Activated naive CD8-positive, alpha-beta T cell treated with anti-CD3 and anti-CD28 coated beads, Interleukin-2, amount 10 ng/mL, durations not matched to agents 7 days and 5 days (primary cell): ENCODE results near the gene PPTC7. TPM values are rescaled to one million over a fixed set of nuclear protein-coding genes. Genes with fewer than 3 reads are reported as not detected.
"Not testable (repeated sequence)": the region's sequence is repeated elsewhere in the genome, so short reads cannot be mapped to it uniquely, and the experiment has no call there.

Source experiments
- ATAC-seq: fragments of 150-1000 bp; cut with Tn5 transposase; one replicate; pipeline ENCODE4 v1.10.0; 2021; ENCODE audit warnings: low read depth, moderate library complexity
- POLR2A ChIA-PET: fragments of 350-600 bp; sonication (Branson Sonifier 250); formaldehyde crosslinking; loops from one replicate; lab custom pipeline; 2021; ENCODE audit warnings: antibody characterized with exemption; lab: Charles Lee
- DNase-seq: peaks from one replicate; pipeline ENCODE4 v3.0.0; 2021
- H3K27ac Mint-ChIP-seq: one replicate; pipeline ENCODE4 v1.8.0; 2022; ENCODE audit warnings: mild to moderate bottlenecking, mixed read lengths
- H3K27me3 Mint-ChIP-seq: one replicate; pipeline ENCODE4 v1.8.0; 2022; ENCODE audit warnings: mild to moderate bottlenecking, moderate library complexity, mixed read lengths
- H3K36me3 Mint-ChIP-seq: one replicate; pipeline ENCODE4 v1.8.0; 2021; ENCODE audit warnings: mild to moderate bottlenecking, mixed read lengths
- H3K4me1 Mint-ChIP-seq: one replicate; pipeline ENCODE4 v1.8.0; 2021; ENCODE audit warnings: mixed read lengths
- H3K4me3 Mint-ChIP-seq: one replicate; pipeline ENCODE4 v1.8.0; 2022; ENCODE audit warnings: mild to moderate bottlenecking, moderate library complexity, mixed read lengths
- H3K9me3 Mint-ChIP-seq: one replicate; pipeline ENCODE4 v1.8.0; 2021; ENCODE audit warnings: mixed read lengths
- total RNA-seq, 2 experiments: library from RNA; stranded (reverse); gene quantifications; one replicate each; pipeline ENCODE4 v1.2.3, GENCODE V29; 2021

PPTC7 gene
- total RNA-seq, 2 experiments from 2014 or later, result 28.3 to 30.0 TPM

- POLR2A ChIA-PET, result interaction anchor here (0.9 to 1.1 kb wide), 2 partner anchors 9 to 39 kb away, joined by 3 to 7 read pairs; no protein-coding TSS in a partner anchor
- H3K36me3 Mint-ChIP-seq, result peaks cover 22% of the 10 kb centered on the region
- H3K9me3 Mint-ChIP-seq, result peaks cover 7% of the 10 kb centered on the region
- no peak for DNase-seq
- ATAC-seq, result no peak
- no peak overlapping the region for H3K27ac Mint-ChIP-seq
- no peaks in the 10 kb centered on the region for H3K27me3 Mint-ChIP-seq
- H3K4me1 Mint-ChIP-seq, result peaks cover 39% of the 10 kb centered on the region
- no peak overlapping the region for H3K4me3 Mint-ChIP-seq
Measured at GRCh38 chr12:110565894-110566871, 16.9 kb downstream of the PPTC7 start.

DNA sequence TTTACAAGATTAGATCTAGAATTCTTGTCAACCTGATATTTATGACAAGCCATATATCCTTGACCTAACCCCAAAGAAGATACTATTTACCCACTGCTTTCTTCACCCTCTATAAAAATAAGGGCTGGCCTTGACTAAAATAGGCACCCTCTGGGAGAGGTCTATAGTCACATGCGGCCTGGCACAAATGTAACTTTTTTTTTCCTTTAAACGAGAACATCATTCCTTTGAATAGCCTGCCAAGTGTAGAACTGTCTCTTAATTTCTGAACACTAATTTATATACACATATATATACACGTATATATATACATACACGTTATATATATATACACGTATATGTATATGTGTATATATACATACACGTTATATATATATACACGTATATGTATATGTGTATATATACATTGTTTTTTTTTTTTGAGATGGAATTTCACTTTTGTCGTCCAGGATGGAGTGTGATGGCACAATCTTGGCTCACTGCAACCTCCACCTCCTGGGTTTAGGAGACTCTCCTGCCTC, 18.6 kb downstream of the PPTC7 start:
- no peak overlapping the region for H3K27ac Mint-ChIP-seq
- H3K27me3 Mint-ChIP-seq, result no peaks in the 10 kb centered on the region
- H3K4me3 Mint-ChIP-seq, result no peak overlapping the region
- DNase-seq, result no peak
- H3K36me3 Mint-ChIP-seq, result peaks cover 16% of the 10 kb centered on the region
- POLR2A ChIA-PET, result no interaction called here
- H3K4me1 Mint-ChIP-seq, result peaks cover 36% of the 10 kb centered on the region
- H3K9me3 Mint-ChIP-seq, result peaks cover under 1% of the 10 kb centered on the region
- ATAC-seq, result no peak

DNA sequence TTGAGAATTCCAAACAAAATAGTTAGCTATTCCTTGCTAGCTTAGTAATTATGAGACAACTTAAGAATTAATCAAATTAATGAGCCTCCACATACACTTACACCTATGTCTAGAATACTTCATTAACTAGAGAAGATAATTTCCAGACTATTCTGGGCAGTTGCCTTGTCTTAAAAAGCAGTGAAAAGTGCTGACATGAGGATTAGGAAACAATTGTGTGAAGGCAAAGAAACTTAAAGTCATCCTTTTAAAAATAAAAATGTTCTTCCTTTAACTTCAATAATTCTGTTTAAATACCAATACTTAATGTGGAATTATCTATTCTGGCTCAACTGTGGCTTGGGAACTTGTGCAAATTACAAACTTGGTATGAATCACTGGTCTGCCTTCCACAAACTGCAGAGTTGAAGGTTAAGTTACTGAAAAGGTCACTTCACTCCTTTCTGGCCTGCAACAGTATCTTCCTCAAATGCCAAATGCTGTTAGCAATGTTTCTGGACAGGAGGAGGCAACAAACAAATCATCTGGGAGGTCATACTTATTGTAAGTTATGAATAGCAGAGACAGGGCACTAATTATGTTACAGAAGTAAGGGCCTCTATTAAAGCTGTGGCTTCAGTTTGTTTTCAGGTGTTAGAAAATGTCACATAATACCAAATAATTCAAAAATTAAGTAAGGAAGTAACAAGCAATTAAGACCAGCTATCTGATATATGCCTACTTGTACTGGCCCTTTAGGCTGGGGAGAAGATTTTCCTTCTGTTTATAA, 19.2 kb downstream of the PPTC7 start:
- Mint-ChIP-seq H3K27me3 (no peaks in the 10 kb centered on the region), H3K36me3 (peaks cover 12% of the 10 kb centered on the region), H3K27ac (peak overlapping the region; percentile 70), H3K4me1 (peaks cover 36% of the 10 kb centered on the region), H3K4me3 (no peak overlapping the region), H3K9me3 (no peaks in the 10 kb centered on the region)
- DNase-seq, result no peak
- POLR2A ChIA-PET, result interaction anchor here (0.7 to 1.3 kb wide), 2 partner anchors 12 to 95 kb away, joined by 3 to 8 read pairs; partner anchors contain the start of gene FAM216A
- ATAC-seq, result no peak

- Mint-ChIP-seq H3K4me3 (peak overlapping the region; percentile 76), H3K4me1 (peaks cover 38% of the 10 kb centered on the region), H3K27ac (peak overlapping the region; percentile 89), H3K36me3 (peaks cover 11% of the 10 kb centered on the region)
- peak; percentile 77 for ATAC-seq
- H3K9me3 Mint-ChIP-seq, H3K27me3 Mint-ChIP-seq, DNase-seq: not testable (repeated sequence)
- POLR2A ChIA-PET, result interaction anchor here (1.2 to 1.3 kb wide), 2 partner anchors 14 to 23 kb away, joined by 6 to 8 read pairs; no protein-coding TSS in a partner anchor
Measured at GRCh38 chr12:110562386-110562785, 20.7 kb downstream of the PPTC7 start.

GRCh38 chr12:110561471-110562201, 21.5 kb downstream of the PPTC7 start:
- POLR2A ChIA-PET, result interaction anchor here (1.2 kb wide), 2 partner anchors 24 kb away, joined by 3 to 6 read pairs; no protein-coding TSS in a partner anchor
- ATAC-seq, result no peak
- Mint-ChIP-seq H3K9me3 (peaks cover 2% of the 10 kb centered on the region), H3K27ac (peak overlapping the region; percentile 78), H3K27me3 (no peaks in the 10 kb centered on the region), H3K36me3 (peaks cover 13% of the 10 kb centered on the region), H3K4me3 (peak overlapping the region; percentile 64), H3K4me1 (peaks cover 34% of the 10 kb centered on the region)
- DNase-seq, result no peak

DNA sequence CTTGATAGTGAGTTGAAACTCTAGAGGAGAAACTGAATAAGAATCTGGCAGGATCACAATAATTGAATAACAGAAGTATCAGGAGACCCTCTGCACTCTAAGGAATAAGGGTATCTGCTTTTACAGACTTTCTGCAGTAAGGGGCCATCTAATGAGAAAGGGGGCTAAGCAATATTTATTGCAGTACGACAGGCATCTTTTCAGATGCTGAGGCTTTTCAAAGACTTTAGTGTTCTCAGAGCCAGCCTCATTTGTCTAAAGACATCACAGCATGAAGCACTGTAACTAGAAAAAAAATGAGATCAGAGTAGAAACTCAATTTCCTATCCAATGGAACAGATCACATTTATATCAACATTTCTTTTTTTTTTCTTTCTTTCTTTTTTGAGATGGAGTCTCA, 22.2 kb downstream of the PPTC7 start:
- ATAC-seq (no peak), DNase-seq (no peak)
- no peaks in the 10 kb centered on the region for H3K27me3 Mint-ChIP-seq
- no peak overlapping the region for H3K4me3 Mint-ChIP-seq
- peaks cover 2% of the 10 kb centered on the region for H3K9me3 Mint-ChIP-seq
- H3K4me1 Mint-ChIP-seq, result peaks cover 32% of the 10 kb centered on the region
- no peak overlapping the region for H3K27ac Mint-ChIP-seq
- peaks cover 13% of the 10 kb centered on the region for H3K36me3 Mint-ChIP-seq
- POLR2A ChIA-PET, result interaction anchor here (1.2 kb wide), 1 partner anchor 24 kb away, joined by 3 read pairs; no protein-coding TSS in a partner anchor

- ATAC-seq (no peak), DNase-seq (no peak)
- Mint-ChIP-seq H3K36me3 (peaks cover 13% of the 10 kb centered on the region), H3K27ac (no peak overlapping the region), H3K9me3 (peaks cover 2% of the 10 kb centered on the region), H3K4me1 (peaks cover 31% of the 10 kb centered on the region), H3K4me3 (no peak overlapping the region), H3K27me3 (no peaks in the 10 kb centered on the region)
- POLR2A ChIA-PET, result interaction anchor here (0.7 to 1.2 kb wide), 2 partner anchors 25 to 56 kb away, joined by 3 to 4 read pairs; no protein-coding TSS in a partner anchor
Measured at GRCh38 chr12:110560048-110560447, 23.1 kb downstream of the PPTC7 start.

GRCh38 chr12:110558945-110559344, 24.2 kb downstream of the PPTC7 start:
- H3K4me1 Mint-ChIP-seq, result peaks cover 29% of the 10 kb centered on the region
- H3K9me3 Mint-ChIP-seq, DNase-seq, H3K27ac Mint-ChIP-seq, H3K27me3 Mint-ChIP-seq, POLR2A ChIA-PET, H3K4me3 Mint-ChIP-seq, ATAC-seq: not testable (repeated sequence)
- H3K36me3 Mint-ChIP-seq, result peaks cover 13% of the 10 kb centered on the region

- Mint-ChIP-seq H3K9me3 (peaks cover 2% of the 10 kb centered on the region), H3K4me1 (peaks cover 22% of the 10 kb centered on the region), H3K27ac (no peak overlapping the region), H3K36me3 (peaks cover 13% of the 10 kb centered on the region), H3K27me3 (no peaks in the 10 kb centered on the region), H3K4me3 (no peak overlapping the region)
- DNase-seq (no peak), ATAC-seq (no peak)
- POLR2A ChIA-PET, result no interaction called here
Measured at GRCh38 chr12:110557300-110557699, 25.8 kb downstream of the PPTC7 start.

DNA sequence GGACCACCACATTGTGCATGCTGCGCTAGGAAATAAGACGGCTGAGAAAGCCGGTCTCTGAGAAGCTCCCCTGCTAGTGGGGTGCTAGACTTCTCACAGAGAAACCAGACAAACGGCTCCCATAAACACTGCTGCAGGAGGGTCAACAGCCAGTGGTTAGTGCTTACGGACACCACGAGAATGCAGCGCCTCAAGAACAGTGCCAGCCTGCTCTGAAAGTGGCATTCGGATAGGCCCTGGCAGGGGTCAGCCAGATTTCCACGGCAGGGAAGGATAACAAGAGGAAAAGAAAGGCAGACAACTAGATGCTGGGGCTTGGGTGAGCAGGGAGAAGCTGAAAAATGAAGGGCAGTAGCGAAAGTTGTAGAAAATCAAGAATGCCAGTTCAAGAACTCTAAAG, 26.4 kb downstream of the PPTC7 start:
- Mint-ChIP-seq H3K9me3 (peaks cover 2% of the 10 kb centered on the region), H3K4me1 (peaks cover 22% of the 10 kb centered on the region), H3K4me3 (no peak overlapping the region), H3K27me3 (no peaks in the 10 kb centered on the region), H3K27ac (no peak overlapping the region), H3K36me3 (peaks cover 11% of the 10 kb centered on the region)
- ATAC-seq (no peak), DNase-seq (no peak)
- POLR2A ChIA-PET, result no interaction called here

DNA sequence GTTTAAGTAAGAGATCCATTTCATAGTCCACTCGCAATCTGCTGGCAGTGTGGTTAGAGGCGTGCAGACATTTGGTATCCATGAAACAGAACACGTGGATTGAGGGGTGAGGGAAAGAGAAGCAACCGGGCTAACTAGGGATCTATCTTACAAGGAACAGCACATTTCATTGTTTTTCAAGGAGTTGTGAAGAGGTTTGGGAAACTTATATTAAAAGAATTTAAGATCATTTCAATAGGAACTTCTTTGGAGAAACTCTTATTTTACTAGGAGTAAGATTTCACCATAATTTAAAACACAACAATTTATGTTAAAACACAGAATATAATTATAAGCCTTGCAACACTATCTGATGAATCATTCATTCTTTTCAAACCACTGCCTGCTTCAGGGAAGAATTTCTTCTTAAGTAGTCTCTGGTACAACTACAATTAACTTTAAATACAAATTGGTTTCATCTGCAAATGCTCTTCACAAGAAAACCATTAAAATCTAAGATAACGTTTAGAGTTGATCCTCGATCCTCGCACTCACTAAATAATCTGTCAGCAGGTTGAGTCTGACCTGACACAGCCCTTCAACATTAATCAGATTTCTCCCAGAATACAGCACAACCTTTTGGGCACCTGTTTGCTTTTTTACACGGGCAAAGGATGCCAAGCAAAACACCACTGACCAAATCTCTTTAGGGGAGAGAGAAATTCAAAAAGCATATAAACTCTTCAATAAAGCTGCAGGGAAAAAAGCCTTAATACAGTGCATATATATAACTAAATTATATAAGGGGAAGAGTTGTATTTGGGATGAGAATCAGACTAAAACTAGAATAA, 27.3 kb downstream of the PPTC7 start:
- no peak for DNase-seq
- H3K27me3 Mint-ChIP-seq, result no peaks in the 10 kb centered on the region
- H3K36me3 Mint-ChIP-seq, result peaks cover 11% of the 10 kb centered on the region
- no peak overlapping the region for H3K27ac Mint-ChIP-seq
- H3K4me3 Mint-ChIP-seq, result no peak overlapping the region
- ATAC-seq, result no peak
- H3K9me3 Mint-ChIP-seq, result peaks cover 2% of the 10 kb centered on the region
- H3K4me1 Mint-ChIP-seq, result peaks cover 18% of the 10 kb centered on the region
- POLR2A ChIA-PET, result no interaction called here

- Mint-ChIP-seq H3K27ac (no peak overlapping the region), H3K9me3 (peaks cover 2% of the 10 kb centered on the region), H3K36me3 (peaks cover 14% of the 10 kb centered on the region), H3K4me1 (peaks cover 23% of the 10 kb centered on the region), H3K27me3 (no peaks in the 10 kb centered on the region), H3K4me3 (no peak overlapping the region)
- ATAC-seq (no peak), DNase-seq (no peak)
- POLR2A ChIA-PET, result no interaction called here
Measured at GRCh38 chr12:110554184-110554583, 28.9 kb downstream of the PPTC7 start.
